HG03575 (cell line): Measurements from ENCODE around the gene OGFRL1.
"Not testable (repeated sequence)": the region's sequence is repeated elsewhere in the genome, so short reads cannot be mapped to it uniquely, and the experiment has no call there.

Source experiments
- ATAC-seq: cut with Tn5 transposase; IDR thresholded peaks from one replicate; pipeline ENCODE4 v1.9.1; 2021; ENCODE audit not compliant: unreplicated experiment, insufficient number of reproducible peaks, low FRiP score; ENCODE audit errors: extremely low read depth

Gene OGFRL1

DNA sequence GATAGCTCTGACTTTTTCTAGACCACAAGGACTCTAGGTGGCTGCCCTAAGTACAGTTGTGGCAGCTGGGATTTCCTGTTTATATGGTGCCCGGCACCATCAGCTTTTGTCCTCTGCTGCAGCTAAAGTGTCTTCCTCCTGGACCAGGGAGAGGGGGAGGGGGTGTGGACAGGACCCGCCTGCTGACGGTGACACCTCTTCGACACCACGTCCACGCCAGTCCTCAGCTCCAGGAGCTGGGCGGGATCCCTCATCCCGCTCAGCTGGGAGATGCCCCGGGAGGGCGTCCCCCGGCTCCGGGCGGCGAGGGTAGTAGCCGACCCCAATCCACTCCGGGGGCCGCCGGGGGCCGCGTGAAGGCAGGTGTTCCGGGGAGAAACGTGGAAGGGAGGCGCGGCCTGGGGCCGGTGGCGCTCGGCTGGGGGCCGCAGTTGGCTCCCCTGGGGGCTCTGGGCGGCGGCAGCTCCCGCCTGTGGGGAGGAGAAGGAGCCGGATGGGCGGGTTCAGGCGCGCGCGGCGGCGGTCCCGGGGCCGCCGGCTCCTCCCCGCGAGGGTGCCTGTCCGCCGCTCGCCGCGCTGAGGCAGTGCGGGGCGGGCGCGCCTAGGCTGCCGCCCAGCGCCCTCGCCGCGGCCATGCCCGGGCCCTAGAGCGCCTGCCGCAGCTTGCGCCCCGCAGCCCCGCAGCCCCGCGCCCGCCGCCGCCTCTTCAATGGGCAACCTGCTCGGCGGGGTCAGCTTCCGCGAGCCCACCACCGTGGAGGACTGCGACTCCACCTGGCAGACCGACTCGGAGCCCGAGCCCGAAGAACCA lies at the start of gene OGFRL1:
OGFRL1 (plus strand) TSS at position 584 of the 811 bp plus-strand sequence; CDS start at position 710, 126 bp downstream.
- peak; percentile 58 for ATAC-seq

DNA sequence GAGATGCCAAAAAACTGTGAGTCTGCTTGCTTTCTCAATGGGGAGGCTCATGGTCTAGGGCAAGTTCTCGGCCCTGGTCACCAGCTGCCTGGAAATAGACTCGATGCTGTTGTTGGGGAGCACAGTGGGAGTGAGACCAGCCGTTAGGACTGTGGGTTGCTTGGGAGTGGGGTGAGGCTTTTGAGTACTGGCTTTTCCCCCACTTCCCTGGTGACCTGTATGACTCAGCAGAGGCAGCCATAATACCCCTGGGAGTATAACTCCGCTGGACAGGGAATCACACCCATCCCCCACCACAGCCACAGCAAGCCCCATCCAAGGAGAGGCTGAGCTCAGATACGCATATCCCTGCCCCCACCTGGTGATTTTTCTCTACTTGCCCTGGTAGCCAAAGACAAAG lies 48.9 kb upstream of the OGFRL1 start:
- ATAC-seq: no peak

- no peak for ATAC-seq
Observed at GRCh38 chr6:71245265-71246049, 43.2 kb upstream of the OGFRL1 start.

DNA sequence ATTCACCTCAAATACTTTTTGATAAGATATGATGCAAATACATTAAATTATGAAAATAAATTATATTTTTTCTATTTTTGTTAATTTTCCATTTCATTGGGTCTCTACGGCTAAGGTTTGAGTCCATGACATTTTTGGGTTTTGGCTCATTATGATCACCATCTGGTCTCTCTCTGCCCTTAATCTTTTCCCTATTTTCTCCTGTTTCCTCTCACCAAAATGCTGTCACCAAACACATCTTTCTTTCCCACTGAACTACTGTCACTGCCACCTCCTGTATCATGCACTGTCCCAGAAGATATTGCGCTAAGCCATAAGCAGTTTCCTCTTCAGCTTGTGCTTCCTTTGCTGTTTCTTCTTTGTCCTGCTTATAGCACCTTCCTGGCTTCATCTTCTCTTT lies 42.0 kb upstream of the OGFRL1 start:
- ATAC-seq: no peak

GRCh38 chr6:71248306-71248765 lies 40.3 kb upstream of the OGFRL1 start:
- peak; percentile 64 for ATAC-seq

- ATAC-seq: no peak
Observed at GRCh38 chr6:71248878-71249544, 39.6 kb upstream of the OGFRL1 start.

- ATAC-seq: no peak
Observed at GRCh38 chr6:71250099-71250602, 38.5 kb upstream of the OGFRL1 start.

DNA sequence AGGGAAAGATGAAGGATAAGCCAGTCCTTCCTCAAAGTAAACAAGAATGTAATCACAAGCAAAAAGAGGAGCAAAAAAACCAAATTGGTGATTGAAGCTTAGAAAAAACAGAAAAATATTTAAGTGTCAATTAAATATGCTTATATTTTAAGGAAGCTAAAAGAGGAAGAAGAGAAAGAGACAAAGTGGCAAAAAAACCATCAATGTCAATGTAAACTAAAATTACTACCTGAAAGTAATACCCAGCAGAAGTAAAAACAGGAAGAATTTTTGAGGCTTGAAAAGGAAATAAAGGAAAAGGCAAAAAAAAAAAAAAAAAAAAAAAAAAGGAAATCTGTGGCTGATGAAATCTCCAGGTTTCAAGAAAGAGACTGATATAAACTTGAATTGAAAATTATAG lies 36.2 kb upstream of the OGFRL1 start:
- no peak for ATAC-seq

GRCh38 chr6:71252960-71253359 lies 35.7 kb upstream of the OGFRL1 start:
- ATAC-seq: no peak

DNA sequence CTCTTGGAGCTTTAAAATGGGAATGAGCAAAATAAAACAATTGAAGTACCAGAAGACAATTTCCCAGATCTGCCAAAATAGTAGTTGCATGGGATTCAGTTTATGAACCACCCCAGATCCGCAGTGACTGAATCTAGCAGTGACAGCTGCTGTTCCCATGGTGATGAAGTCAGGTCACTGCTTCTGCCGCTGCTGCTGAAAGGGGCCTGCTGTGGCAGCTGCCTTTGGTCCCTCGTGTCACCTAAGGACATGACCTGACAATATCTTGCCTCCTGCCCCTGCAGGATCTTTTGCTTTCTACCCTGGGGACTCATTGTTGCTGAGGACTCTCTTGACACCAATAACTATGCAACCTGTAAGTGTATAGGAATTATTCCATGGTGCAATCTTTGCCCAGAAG lies 34.3 kb upstream of the OGFRL1 start:
- no peak for ATAC-seq

DNA sequence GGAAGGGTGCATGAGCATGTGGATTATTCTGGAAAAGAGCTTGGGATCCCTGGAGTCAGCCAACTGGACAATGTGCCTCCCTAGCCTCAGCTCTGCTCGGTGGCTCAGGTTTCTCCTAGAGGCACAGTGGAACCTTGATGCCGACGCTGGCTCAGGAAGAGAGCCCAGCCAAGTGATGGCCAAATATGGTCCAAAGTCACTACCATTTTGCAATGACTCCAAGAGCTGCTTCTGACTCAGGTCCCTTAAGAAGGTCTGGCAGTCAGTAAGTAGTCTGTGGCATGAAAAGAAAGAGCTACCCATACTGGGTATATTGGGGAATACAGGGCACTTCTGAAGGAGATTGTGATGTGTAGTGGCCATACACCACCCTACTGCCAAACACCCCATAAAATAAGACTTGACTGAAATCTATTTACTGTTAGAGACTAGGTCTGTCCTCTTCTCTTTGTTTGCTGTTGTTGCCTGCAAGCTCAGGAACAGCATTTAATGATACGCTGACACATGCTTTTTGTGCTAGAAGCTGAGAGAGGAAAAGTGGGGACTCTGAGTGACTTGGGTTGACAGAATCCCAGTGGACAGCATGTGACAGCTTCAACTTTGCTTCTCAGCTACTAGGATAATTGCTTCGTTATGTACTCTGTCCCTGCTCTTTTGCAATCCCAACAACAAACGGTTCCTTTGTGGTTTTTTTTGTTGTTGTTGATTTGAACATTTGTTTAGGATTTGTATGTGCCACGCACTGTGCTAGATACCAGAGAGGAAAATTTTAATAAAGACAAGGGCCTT lies 30.3 kb upstream of the OGFRL1 start:
- no peak for ATAC-seq

- ATAC-seq: no peak
Observed at GRCh38 chr6:71259888-71260604, 28.6 kb upstream of the OGFRL1 start.

- no peak for ATAC-seq
Observed at GRCh38 chr6:71262914-71263313, 25.7 kb upstream of the OGFRL1 start.

DNA sequence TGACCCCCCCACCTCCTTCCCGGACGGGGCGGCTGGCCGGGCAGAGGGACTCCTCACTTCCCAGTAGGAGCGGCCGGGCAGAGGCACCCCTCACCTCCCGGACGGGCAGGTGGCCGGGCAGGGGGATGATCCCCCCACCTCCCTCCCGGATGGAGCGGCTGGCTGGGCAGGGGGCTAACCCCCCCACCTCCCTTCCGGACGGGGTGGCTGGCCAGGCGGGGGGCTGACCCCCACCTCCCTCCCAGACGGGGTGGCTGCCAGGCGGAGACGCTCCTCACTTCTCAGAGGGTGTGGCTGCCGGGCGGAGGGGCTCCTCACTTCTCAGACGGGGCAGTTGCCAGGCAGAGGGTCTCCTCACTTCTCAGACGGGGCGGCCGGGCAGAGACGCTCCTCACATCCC lies 22.2 kb upstream of the OGFRL1 start:
- ATAC-seq: not testable (repeated sequence)

- peak; percentile 54 for ATAC-seq
Observed at GRCh38 chr6:71268735-71269437, 19.7 kb upstream of the OGFRL1 start.

DNA sequence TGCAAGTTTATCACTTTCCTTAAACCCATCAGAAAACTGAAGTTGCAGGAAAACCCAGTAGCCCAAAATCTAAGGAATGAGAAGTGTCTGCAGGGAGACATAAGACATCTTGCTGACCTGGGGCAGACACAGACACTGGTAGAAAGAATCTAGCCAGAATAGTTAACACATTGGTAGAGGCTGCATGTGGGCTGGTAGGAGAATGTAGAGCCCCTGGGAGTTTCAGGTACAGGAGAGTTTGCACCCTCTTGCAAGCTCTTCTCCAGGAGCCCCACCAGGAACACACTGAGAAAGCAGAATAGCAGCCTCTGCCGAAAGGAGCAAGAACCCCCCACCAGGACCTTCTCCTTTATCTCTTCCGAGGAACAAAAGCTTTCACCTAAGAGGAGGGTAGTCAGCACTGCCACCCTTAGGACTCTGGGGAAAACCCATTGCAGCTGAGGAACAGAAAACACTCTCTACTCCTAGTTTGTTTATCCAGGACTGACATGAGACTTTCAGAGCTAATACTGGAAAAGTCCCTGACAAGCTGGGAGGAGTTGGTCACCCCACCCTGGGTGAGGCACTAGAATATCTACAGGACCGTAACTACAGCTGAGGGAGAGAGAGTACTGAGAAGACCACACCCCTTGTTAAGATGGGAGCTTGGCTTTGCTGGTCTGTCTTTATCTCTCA lies 10.5 kb upstream of the OGFRL1 start:
- no peak for ATAC-seq

GRCh38 chr6:71279321-71279720 lies 9.3 kb upstream of the OGFRL1 start:
- ATAC-seq: no peak
